Right atrium auricular region (tissue), 2 donors: ENCODE measurements around the gene TRAF7. TPM values are rescaled to one million over a fixed set of nuclear protein-coding genes. Genes with fewer than 3 reads are reported as not detected.

Experiments
- DNase-seq: peaks from one replicate; pipeline ENCODE4 v3.0.0-alpha.2; 2019; ENCODE audit warnings: low spot score
- H3K27ac ChIP-seq, 2 donors: fragments of 200-600 bp; sonication (generic); 1 replicate in 1 of 2; 2 replicates in 1 of 2; pipeline ENCODE4 v1.5.1; 2016 to 2019
- H3K27me3 ChIP-seq, 2 donors: fragments of 200-600 bp; sonication (generic); one replicate each; pipeline versions ENCODE4 v1.5.1 to v1.6.0; 2017 to 2019
- H3K36me3 ChIP-seq: fragments of 200-600 bp; sonication (generic); one replicate; pipeline ENCODE4 v1.5.1; 2016
- H3K4me1 ChIP-seq, 2 donors: fragments of 200-600 bp; sonication (generic); one replicate each; pipeline versions ENCODE4 v1.5.1 to v1.6.0; 2017 to 2019
- H3K4me3 ChIP-seq, 2 donors: fragments of 200-600 bp; sonication (generic); 1 replicate in 1 of 2; 2 replicates in 1 of 2; pipeline ENCODE4 v1.5.1; 2017 to 2019; ENCODE audit warnings: mild to moderate bottlenecking in 1 of 2, moderate library complexity in 1 of 2
- H3K9me3 ChIP-seq, 2 donors: fragments of 200-600 bp; sonication (generic); one replicate each; pipeline ENCODE4 v1.5.1; 2019
- total RNA-seq, 2 donors: library from RNA; depleted of rRNA; stranded (reverse); fragments of >200 nt; gene quantifications; one replicate each; pipeline ENCODE4 v1.1.0, GENCODE V29; 2016
- TF ChIP-seq, protein P1 (sequence below), 2 donors: fragments of 200-600 bp; sonication (generic); IDR thresholded peaks; one replicate each; pipeline ENCODE4 v1.5.1; 2019; ENCODE audit warnings: antibody characterized with exemption in 2 of 2

The TRAF7 gene
- total RNA-seq, 2 donors from 2014 or later: 16.1 to 27.0 TPM

DNA sequence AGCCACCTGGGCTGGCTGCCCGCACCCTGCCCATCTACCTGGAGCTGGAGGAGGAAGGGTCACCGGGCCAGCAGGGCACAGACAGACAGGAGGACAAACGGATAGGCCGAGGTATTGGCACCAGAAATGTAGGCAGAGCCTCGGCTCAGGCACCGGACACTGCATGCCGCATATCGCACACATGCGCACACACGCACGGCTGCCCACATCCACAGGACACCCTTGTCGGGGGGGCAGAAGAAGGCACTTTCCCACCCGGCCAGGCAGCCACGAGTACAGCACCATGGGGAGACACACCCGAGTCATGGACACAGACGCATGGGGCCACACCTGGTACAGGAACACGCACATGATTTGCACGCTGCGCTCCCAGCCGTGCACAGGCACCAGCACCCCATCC lies 26.4 kb downstream of the TRAF7 start:
- no peak for DNase-seq
- H3K9me3 ChIP-seq: no peaks in the 10 kb centered on the region
- TF ChIP-seq, protein P1, sequence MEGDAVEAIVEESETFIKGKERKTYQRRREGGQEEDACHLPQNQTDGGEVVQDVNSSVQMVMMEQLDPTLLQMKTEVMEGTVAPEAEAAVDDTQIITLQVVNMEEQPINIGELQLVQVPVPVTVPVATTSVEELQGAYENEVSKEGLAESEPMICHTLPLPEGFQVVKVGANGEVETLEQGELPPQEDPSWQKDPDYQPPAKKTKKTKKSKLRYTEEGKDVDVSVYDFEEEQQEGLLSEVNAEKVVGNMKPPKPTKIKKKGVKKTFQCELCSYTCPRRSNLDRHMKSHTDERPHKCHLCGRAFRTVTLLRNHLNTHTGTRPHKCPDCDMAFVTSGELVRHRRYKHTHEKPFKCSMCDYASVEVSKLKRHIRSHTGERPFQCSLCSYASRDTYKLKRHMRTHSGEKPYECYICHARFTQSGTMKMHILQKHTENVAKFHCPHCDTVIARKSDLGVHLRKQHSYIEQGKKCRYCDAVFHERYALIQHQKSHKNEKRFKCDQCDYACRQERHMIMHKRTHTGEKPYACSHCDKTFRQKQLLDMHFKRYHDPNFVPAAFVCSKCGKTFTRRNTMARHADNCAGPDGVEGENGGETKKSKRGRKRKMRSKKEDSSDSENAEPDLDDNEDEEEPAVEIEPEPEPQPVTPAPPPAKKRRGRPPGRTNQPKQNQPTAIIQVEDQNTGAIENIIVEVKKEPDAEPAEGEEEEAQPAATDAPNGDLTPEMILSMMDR (IDR thresholded peaks at IDR 0.05): no peak
- no peaks in the 10 kb centered on the region for H3K36me3 ChIP-seq
- H3K4me3 ChIP-seq: no peak overlapping the region
- H3K27me3 ChIP-seq: no peaks in the 10 kb centered on the region
- H3K27ac ChIP-seq: no peak overlapping the region
- no peaks in the 10 kb centered on the region for H3K4me1 ChIP-seq

DNA sequence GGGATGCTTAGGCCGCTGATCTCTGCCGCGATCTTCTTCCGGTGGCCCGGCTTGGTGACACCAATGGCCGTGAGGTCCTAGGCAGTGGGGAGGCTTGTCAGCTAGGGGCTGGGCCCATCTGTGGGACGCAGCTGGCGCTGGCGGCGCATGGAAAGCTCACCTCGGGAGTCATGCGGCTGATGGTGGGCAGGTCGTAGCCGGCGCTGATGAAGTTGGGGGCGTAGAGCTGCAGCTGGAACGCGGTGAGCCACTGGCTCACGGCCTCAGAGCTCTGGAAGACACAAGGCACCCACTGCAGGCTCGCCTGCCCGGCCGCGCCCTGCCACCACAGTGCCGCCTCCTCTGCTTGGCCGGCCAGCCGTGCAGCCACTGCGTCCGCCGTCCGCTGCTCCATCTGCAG lies 28.1 kb downstream of the TRAF7 start:
- Histone ChIP-seq H3K4me3 (no peak overlapping the region), H3K27me3 (no peaks in the 10 kb centered on the region), H3K9me3 (no peaks in the 10 kb centered on the region), H3K36me3 (no peaks in the 10 kb centered on the region), H3K27ac (no peak overlapping the region), H3K4me1 (no peaks in the 10 kb centered on the region)
- DNase-seq: no peak
- TF ChIP-seq, protein P1 (IDR thresholded peaks at IDR 0.05): no peak

DNA sequence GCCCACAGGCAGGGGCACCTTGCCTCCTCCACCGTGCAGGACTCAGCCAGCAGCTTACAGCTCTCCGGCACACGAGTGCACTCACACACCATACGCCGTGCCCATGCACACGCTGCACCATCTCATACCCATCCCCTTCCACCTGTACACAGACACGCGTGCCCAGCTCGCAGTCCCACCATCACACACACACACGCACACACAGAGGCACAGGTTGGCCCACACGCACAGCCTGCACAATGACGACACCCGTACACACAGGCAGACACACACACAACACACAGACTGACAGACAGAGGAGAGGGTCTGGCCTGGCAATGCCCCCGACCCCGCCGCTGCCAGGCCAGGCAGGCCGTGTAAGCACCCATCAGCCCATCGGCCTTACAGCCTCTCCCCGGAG lies 28.8 kb downstream of the TRAF7 start:
- H3K36me3 ChIP-seq: no peaks in the 10 kb centered on the region
- TF ChIP-seq, protein P1 (IDR thresholded peaks at IDR 0.05): no peak
- no peak overlapping the region for H3K4me3 ChIP-seq
- no peaks in the 10 kb centered on the region for H3K4me1 ChIP-seq
- no peak overlapping the region for H3K27ac ChIP-seq
- no peaks in the 10 kb centered on the region for H3K9me3 ChIP-seq
- H3K27me3 ChIP-seq: no peaks in the 10 kb centered on the region
- no peak for DNase-seq

DNA sequence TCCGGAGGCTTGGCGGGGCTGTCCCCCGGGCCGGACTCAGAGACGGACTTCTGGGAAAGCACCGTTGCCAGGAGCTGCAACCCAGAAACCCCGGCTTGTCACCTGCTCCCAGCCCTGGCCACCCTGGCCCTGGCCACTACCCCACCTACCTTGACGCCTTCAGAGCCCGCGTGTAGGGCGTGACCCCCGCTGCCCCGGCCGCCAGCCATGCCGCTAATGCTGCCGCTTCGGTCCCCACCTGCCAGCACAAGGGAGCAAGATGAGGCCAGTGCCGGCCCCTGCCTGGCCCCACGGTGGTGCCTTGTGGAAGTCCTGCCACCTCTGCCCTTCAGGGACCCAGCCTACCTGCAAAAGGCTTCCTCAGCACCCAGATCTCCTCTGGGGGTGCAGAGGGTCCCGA lies 29.4 kb downstream of the TRAF7 start:
- no peak for DNase-seq
- TF ChIP-seq, protein P1 (IDR thresholded peaks at IDR 0.05): no peak
- H3K4me3 ChIP-seq: no peak overlapping the region
- H3K4me1 ChIP-seq: no peaks in the 10 kb centered on the region
- H3K9me3 ChIP-seq: no peaks in the 10 kb centered on the region
- H3K36me3 ChIP-seq: no peaks in the 10 kb centered on the region
- H3K27me3 ChIP-seq: no peaks in the 10 kb centered on the region
- H3K27ac ChIP-seq: no peak overlapping the region

DNA sequence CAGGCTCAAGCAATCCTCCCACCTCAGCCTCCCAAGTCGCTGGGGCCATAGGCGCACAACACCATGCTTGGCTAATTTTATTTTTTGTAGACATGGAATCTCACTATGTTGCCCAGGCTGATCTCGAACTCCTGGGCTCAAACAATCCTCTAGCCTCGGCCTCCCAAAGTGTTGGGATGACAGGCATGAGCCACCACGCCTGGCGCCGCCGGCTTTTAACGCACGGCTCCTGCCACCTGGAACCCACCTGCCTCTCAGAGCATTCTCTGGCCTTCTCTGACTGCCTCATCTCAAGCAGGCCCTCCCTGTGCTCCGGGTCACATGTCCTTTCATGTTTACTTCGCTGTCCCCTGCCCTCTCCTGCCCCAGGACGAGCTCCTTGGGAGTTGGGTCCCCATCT lies 30.5 kb downstream of the TRAF7 start:
- no peaks in the 10 kb centered on the region for H3K36me3 ChIP-seq
- no peaks in the 10 kb centered on the region for H3K9me3 ChIP-seq
- no peaks in the 10 kb centered on the region for H3K27me3 ChIP-seq
- DNase-seq: no peak
- H3K4me1 ChIP-seq: peaks cover 0 to 4% of the 10 kb centered on the region in 2 donors
- TF ChIP-seq, protein P1 (IDR thresholded peaks at IDR 0.05): no peak
- H3K4me3 ChIP-seq: no peak overlapping the region
- no peak overlapping the region for H3K27ac ChIP-seq

DNA sequence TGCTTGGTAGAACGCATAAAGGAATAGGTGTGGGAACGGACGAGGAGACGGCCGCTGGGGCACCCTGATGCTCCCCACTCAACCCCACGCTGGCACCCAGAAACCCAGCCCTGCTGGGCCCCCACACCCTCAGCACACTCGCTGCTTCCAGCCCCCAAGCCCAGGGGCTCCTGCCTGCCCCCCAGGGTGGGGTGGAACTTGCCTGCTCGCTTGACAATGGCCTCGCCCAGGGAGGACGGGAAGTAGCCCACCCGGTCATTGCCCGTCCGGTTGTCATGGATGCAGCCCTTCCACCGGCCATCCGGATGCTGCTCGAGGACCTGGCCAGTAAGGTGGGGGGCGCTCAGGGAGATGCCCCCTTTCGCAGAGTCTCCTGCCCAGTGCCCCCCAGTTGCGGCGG lies 30.9 kb downstream of the TRAF7 start:
- H3K9me3 ChIP-seq: no peaks in the 10 kb centered on the region
- H3K36me3 ChIP-seq: no peaks in the 10 kb centered on the region
- DNase-seq: no peak
- no peak overlapping the region for H3K27ac ChIP-seq
- TF ChIP-seq, protein P1 (IDR thresholded peaks at IDR 0.05): no peak
- no peaks in the 10 kb centered on the region for H3K27me3 ChIP-seq
- H3K4me1 ChIP-seq: peaks cover 0 to 5% of the 10 kb centered on the region in 2 donors
- no peak overlapping the region for H3K4me3 ChIP-seq
